Ectodermal cell (in vitro differentiated cells): ENCODE measurements around the gene CARMIL3.
"Not testable (repeated sequence)": the region's sequence is repeated elsewhere in the genome, so short reads cannot be mapped to it uniquely, and the experiment has no call there.

ENCODE experiments used
- H3K27ac ChIP-seq: 2 replicates; pipeline ENCODE4 v1.7.0; 2013; ENCODE audit warnings: mild to moderate bottlenecking, low read depth, low read length; ENCODE audit not compliant: insufficient read depth, poor library complexity, severe bottlenecking
- H3K27me3 ChIP-seq: 2 replicates; pipeline ENCODE4 v1.7.0; 2013; ENCODE audit warnings: mild to moderate bottlenecking, low read length; ENCODE audit not compliant: insufficient read depth, control insufficient read depth, poor library complexity, severe bottlenecking
- H3K36me3 ChIP-seq: one replicate; pipeline ENCODE4 v1.7.0; 2013; ENCODE audit warnings: low read length; ENCODE audit not compliant: control insufficient read depth, insufficient read depth
- H3K4me1 ChIP-seq: one replicate; pipeline ENCODE4 v1.7.0; 2013; ENCODE audit warnings: low read length; ENCODE audit not compliant: control insufficient read depth, insufficient read depth
- H3K4me3 ChIP-seq: 2 replicates; pipeline ENCODE4 v1.7.0; 2013; ENCODE audit warnings: low read depth, low read length, control low read depth; ENCODE audit not compliant: insufficient read depth
- H3K9me3 ChIP-seq: 2 replicates; pipeline ENCODE4 v1.7.0; 2013; ENCODE audit warnings: mild to moderate bottlenecking, low read length, moderate library complexity; ENCODE audit not compliant: control insufficient read depth
- WGBS, 2 experiments: methylation state at CpG; one replicate each; pipeline ENCODE4 v1.1.7; 2013; ENCODE audit warnings: missing lambda C conversion rate in 2 of 2; 5-methylcytosine and 5-hydroxymethylcytosine counted together

The CARMIL3 gene

GRCh38 chr14:24019944-24020343 lies 31.9 kb upstream of the CARMIL3 start:
- H3K27me3 ChIP-seq, H3K27ac ChIP-seq, H3K4me1 ChIP-seq, H3K36me3 ChIP-seq, H3K4me3 ChIP-seq, H3K9me3 ChIP-seq: not testable (repeated sequence)
- 27 to 34% methylated on average over 2 of the region's 2 CpGs for WGBS, 2 experiments

- not testable (repeated sequence) for H3K4me3 ChIP-seq, H3K27ac ChIP-seq, H3K36me3 ChIP-seq, H3K4me1 ChIP-seq, H3K9me3 ChIP-seq, H3K27me3 ChIP-seq
- WGBS, 2 experiments, result 81 to 87% methylated on average over 2 of the region's 3 CpGs
Observed at GRCh38 chr14:24020520-24020919, 31.3 kb upstream of the CARMIL3 start.

- H3K9me3 ChIP-seq, H3K27me3 ChIP-seq, H3K27ac ChIP-seq, H3K4me3 ChIP-seq, H3K4me1 ChIP-seq, H3K36me3 ChIP-seq: not testable (repeated sequence)
- WGBS, 2 experiments, result 89 to 94% methylated on average over 3 of the region's 3 CpGs
Observed at GRCh38 chr14:24024939-24025418, 26.8 kb upstream of the CARMIL3 start.

GRCh38 chr14:24029687-24030086 lies 22.1 kb upstream of the CARMIL3 start:
- whole genome bisulfite sequencing, 2 experiments, result 91 to 95% methylated on average over 2 of the region's 3 CpGs

GRCh38 chr14:24031331-24031730 lies 20.5 kb upstream of the CARMIL3 start:
- not testable (repeated sequence) for H3K9me3 ChIP-seq, H3K27ac ChIP-seq, H3K4me1 ChIP-seq, H3K27me3 ChIP-seq, H3K4me3 ChIP-seq, H3K36me3 ChIP-seq
- WGBS, 2 experiments, result 77 to 89% methylated on average over 2 of the region's 2 CpGs

More at GRCh38 chr14:24029687-24030086, 22.1 kb upstream of the CARMIL3 start:
- H3K27me3 ChIP-seq, H3K36me3 ChIP-seq, H3K4me1 ChIP-seq, H3K4me3 ChIP-seq, H3K9me3 ChIP-seq, H3K27ac ChIP-seq: not testable (repeated sequence)

GRCh38 chr14:24032727-24033418 lies 18.9 kb upstream of the CARMIL3 start:
- H3K27me3 ChIP-seq, result no peaks in the 10 kb centered on the region
- H3K9me3 ChIP-seq, result no peaks in the 10 kb centered on the region
- WGBS, 2 experiments, result 88 to 89% methylated on average over 2 of the region's 2 CpGs
- H3K27ac ChIP-seq, result no peak overlapping the region
- H3K36me3 ChIP-seq, result no peaks in the 10 kb centered on the region
- H3K4me3 ChIP-seq, result no peak overlapping the region
- no peaks in the 10 kb centered on the region for H3K4me1 ChIP-seq

GRCh38 chr14:24035769-24036168 lies 16.0 kb upstream of the CARMIL3 start:
- H3K36me3 ChIP-seq, H3K27ac ChIP-seq, H3K4me1 ChIP-seq, H3K9me3 ChIP-seq, H3K27me3 ChIP-seq: not testable (repeated sequence)
- WGBS, 2 experiments, result 55 to 76% methylated on average over 3 of the region's 4 CpGs
- peak overlapping the region; percentile 53 for H3K4me3 ChIP-seq

- H3K4me3 ChIP-seq, result peak overlapping the region; percentile 53
- no peaks in the 10 kb centered on the region for H3K36me3 ChIP-seq
- no peaks in the 10 kb centered on the region for H3K9me3 ChIP-seq
- no peaks in the 10 kb centered on the region for H3K4me1 ChIP-seq
- peak overlapping the region; percentile 53 for H3K27ac ChIP-seq
- no peaks in the 10 kb centered on the region for H3K27me3 ChIP-seq
- WGBS, 2 experiments, result 0 to 1% methylated on average over 50 of the region's 50 CpGs
Observed at GRCh38 chr14:24036169-24036962, 15.4 kb upstream of the CARMIL3 start.

GRCh38 chr14:24036963-24037657 lies 14.7 kb upstream of the CARMIL3 start:
- not testable (repeated sequence) for H3K9me3 ChIP-seq, H3K27ac ChIP-seq, H3K27me3 ChIP-seq, H3K36me3 ChIP-seq, H3K4me1 ChIP-seq
- WGBS, 2 experiments, result 48 to 61% methylated on average over 9 of the region's 10 CpGs
- peak overlapping the region; percentile 53 for H3K4me3 ChIP-seq

GRCh38 chr14:24037658-24038037 lies 14.2 kb upstream of the CARMIL3 start:
- Histone ChIP-seq H3K27ac (no peak overlapping the region), H3K36me3 (no peaks in the 10 kb centered on the region), H3K27me3 (no peaks in the 10 kb centered on the region), H3K9me3 (no peaks in the 10 kb centered on the region), H3K4me1 (no peaks in the 10 kb centered on the region), H3K4me3 (no peak overlapping the region)
- 86 to 87% methylated on average over 14 of the region's 14 CpGs for WGBS, 2 experiments
